Kidney tubule cell (primary cell): ENCODE measurements around the gene CFAP70.

Source experiments
- DNase-seq: peaks from one replicate; pipeline ENCODE4 v3.0.0-alpha.2; 2018; ENCODE audit warnings: low spot score

The CFAP70 gene

DNA sequence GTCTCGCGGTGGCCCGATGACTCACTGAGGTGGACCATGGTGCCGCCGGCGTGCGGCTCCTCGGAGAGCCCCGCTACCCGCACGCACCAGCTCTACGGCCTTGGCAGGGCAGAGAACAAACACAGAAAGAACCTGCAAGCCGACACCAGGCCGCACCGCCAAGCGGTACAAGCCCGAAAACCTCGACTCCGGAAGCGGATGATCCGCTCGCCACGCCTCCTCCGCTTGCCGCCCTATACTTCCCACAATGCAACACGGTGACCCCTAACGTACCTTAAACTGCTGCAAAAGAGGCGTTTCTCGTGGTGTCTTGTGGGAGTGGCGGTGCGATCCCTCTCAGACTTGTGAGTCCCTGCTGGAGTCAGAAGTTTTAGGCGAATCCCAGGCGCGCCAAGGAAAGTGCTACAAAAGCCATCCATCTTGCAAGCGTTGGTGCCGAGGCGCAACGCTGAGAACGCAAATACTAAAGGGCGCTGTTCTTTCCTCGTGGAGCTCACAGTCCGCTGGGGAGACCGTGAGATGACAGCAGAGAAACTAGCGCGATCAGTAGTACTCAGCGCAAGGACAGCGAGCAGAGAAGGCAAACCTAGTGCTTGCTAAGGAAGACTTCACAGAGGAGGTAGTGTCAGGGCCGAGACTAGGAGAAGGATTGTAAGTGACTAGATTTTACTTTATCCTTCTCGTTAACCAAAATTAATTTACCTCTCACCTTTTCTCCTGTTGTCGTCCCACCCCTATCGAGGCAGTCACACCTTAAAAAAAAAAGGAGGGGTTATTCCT is 106.0 kb downstream of the CFAP70 start, which contains the start of gene MRPS16:
TSS of gene MRPS16 (minus strand) at position 200 of the 780 bp plus-strand sequence. CDS start at position 38, 162 bp downstream.
- DNase-seq, result peak; percentile 99

DNA sequence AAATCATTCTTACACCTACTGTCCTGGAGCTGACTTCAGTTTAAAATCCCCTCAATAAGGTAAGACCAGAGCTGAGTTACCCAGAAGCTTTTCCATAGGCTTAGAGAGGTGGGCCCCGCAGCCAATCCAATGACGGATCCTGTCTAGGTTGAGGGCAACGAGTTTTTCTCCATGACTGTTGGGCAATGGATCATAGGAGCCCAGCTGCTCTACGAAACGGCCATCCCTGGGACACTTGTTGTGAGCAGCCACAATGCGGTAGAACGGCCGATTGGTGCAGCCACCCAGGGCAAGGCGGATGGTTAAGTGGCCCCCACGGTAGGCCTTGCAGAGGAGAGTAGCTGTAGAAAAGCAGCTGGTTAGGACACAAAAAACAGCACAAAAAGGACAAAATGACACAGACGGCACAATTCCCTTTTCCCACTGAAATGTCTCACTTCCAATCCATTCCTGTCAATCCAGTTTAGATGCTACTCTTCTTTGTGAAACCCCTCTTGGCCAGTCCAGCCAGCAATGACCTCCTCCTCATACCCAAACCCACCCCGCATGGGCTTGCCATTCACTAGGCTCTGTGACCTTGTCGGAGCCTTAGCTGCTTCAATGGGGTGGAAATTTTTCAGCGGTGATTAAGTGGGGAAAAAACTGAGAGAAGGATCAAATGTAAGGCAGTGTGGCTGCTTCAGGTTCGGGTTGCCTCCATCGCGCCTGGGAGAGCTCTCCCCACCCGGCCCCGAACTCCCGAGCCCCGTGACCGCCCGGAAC is 106.8 kb downstream of the CFAP70 start:
- peak; percentile 18 for DNase-seq

- DNase-seq, result no peak
Measured at GRCh38 chr10:73248259-73248724, 110.4 kb downstream of the CFAP70 start.

- no peak for DNase-seq
Measured at GRCh38 chr10:73247509-73248258, 111.0 kb downstream of the CFAP70 start.

GRCh38 chr10:73246646-73247508 is 111.8 kb downstream of the CFAP70 start, which contains the start of gene DNAJC9:
TSS of gene DNAJC9 (minus strand) at chr10:73247255. CDS start at chr10:73247189, 66 bp downstream.
- DNase-seq, result peak; percentile 98

GRCh38 chr10:73246322-73246645 is 112.4 kb downstream of the CFAP70 start:
- peak; percentile 15 for DNase-seq

DNA sequence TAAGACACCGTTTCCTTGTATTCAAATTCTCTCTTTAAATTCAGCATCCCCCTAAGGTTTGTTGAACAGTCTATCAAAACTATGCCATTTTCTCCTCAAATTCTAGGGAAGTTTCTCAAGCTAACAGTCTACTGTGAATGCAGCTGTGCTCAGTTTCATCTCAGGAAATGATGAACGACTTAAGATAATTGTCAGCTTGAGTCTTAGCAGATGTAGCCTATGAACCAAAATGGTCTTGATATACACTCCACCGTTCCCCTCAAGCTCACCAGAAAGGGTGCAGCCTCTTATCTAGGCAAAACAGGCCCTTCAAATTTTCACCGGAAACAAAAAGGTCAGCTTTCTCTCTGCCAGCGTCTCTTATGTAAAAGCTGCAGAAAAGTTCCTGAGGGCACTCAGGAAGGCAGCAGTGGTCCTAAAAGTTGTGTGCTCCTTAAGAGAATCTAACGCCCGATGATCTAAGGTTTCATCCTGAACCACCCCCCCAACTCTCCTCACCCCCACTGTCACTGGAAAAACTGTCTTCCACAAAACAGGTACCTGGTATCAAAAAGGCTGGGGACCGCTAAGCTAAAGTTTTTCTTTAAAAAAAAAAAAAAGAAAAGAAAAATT is 113.7 kb downstream of the CFAP70 start:
- DNase-seq, result no peak

- DNase-seq, result no peak
Measured at GRCh38 chr10:73239908-73240307, 118.8 kb downstream of the CFAP70 start.

- DNase-seq, result no peak
Measured at GRCh38 chr10:73238990-73239566, 119.6 kb downstream of the CFAP70 start.

- DNase-seq, result no peak
Measured at GRCh38 chr10:73234695-73235094, 124.0 kb downstream of the CFAP70 start.

- DNase-seq, result no peak
Measured at GRCh38 chr10:73233883-73234282, 124.8 kb downstream of the CFAP70 start.

DNA sequence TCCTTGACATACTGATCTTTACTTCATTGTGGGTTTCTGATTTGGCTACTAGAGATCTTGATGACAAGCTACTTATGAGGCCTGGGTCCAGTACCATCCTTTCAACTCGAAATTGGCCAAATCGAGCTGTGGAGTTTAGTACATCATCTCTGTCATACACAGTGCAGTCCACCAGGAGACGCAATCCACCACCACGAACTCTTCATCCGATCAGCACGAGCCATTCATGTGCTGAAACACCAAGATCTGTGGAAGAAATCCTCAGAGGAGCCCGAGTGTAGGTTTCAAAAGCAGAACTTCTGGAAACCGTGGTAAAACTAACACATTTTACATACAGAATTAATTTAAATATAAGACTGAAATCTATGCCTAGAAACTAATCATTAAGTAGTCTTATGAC is 125.8 kb downstream of the CFAP70 start:
- no peak for DNase-seq

DNA sequence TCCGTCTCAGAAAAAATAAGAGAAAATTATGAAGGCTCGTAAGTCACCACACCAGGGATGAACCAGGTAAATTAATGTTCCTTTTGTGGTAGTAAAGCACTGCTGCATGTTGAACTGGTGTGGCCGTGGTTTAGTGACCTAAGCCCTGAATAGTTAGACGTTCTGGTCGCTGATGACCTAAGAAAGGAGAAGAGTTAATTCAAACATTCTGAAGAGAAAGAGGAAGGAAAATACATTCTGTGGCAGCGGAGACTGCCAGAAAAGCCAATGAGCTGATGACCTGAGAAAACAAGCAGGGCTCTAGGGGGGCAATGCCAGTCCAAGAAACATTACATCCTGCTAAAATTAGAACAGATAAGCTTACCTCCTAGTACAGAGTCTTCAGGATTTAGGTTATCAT is 129.1 kb downstream of the CFAP70 start:
- DNase-seq, result no peak

DNA sequence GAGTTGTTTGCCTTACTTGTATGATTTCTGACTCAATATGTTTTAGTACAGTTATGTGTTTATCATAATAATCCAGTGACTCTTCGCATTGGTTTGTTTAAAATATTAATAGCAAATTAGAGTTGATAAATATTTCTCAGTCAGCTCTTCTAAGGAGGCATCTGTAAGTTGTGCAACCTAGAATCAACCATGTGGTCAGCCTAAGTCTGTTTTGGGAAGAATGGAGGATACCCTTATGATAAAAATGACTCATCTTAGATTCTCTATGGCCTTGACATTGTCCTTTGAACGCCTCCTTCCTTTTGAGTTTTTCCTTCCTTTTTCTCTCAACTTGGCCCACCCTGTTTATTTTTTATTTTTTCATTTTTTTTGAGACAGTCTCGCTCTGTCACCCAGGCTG is 130.4 kb downstream of the CFAP70 start:
- DNase-seq, result no peak

- DNase-seq, result no peak
Measured at GRCh38 chr10:73226663-73227062, 132.0 kb downstream of the CFAP70 start.

GRCh38 chr10:73225518-73225917 is 133.1 kb downstream of the CFAP70 start:
- peak; percentile 47 for DNase-seq

- DNase-seq, result no peak
Measured at GRCh38 chr10:73220989-73221388, 137.7 kb downstream of the CFAP70 start.

DNA sequence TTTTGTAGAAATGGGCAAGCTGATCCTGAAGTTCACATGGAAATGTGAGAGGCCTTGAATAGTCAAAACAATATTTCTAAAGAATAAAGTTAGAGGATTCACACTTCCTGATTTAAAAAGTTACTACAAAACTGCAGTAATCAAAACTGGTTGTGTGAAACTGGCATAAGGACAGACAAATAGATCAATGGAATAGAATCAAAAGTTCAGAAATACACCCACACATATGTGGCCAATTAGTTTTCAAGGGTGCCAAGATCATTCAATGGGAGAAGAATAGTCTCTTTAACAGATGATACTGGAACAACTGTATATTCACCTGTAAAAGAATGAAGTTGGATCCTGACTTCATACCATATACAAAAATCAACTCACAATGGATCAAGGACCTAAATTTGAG is 139.3 kb downstream of the CFAP70 start:
- DNase-seq, result no peak

DNA sequence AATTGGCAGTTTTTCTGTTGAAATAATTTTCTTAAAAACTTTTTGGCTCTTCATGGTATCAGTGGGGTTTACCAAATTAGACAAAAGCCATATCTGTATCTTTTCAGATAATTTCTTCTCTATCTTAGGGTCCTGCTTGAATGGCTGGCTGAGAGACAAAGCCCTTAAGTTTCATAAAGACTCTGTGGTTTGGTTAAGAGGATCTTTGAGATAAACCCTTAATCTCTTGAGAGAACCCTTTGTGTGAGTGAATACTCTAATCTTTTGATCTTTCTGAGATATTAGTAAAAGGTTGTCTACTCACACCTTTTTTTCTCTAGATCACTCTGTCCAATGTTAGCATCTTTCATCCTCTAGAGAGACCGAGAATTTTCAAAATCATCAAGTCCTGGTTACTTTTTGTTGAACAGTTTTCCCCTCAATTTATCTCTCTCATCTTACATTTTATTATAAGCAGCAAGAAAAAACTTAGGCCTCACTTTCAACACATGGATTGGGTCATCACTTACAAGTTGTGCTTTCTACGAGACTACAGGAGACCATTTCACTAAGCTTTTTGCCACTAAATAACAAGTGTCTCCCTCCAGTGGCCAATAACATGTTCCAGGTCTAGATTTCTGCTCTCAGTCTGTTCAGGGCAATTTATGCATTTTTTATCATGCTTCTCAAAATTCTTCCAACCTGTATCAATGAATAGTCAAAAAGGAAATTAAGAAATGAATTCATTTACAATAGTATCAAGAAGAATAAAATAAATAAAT is 140.1 kb downstream of the CFAP70 start:
- DNase-seq, result peak; percentile 9

GRCh38 chr10:73217628-73218027 is 141.0 kb downstream of the CFAP70 start:
- DNase-seq, result no peak
